ENCODE results near the gene HOXA6.

Gene HOXA6

GRCh38 chr7:27151341-27151930, 3.9 kb upstream of the HOXA6 start:
- peak overlapping the region; percentile 36 to 72 for H3K4me3 ChIP-seq (ENCODE audit: low read length in 2 of 2)
- H3K27ac ChIP-seq (ENCODE audit: low read length) = no peak overlapping the region
- peaks cover 77% of the 10 kb centered on the region in 2 donors for H3K27me3 ChIP-seq (ENCODE audit: control insufficient read depth in 1 of 2, insufficient read depth in 2 of 2, low read length in 2 of 2)
- H3K36me3 ChIP-seq (ENCODE audit: control insufficient read depth in 2 of 2, insufficient read depth in 2 of 2, low read length in 2 of 2) = no peaks in the 10 kb centered on the region
- H3K9me3 ChIP-seq (ENCODE audit: control insufficient read depth in 2 of 2, low read length in 2 of 2) = no peaks in the 10 kb centered on the region
- H3K9ac ChIP-seq (ENCODE audit: low read length in 2 of 2) = no peak overlapping the region
- peaks cover 38% of the 10 kb centered on the region for H3K4me1 ChIP-seq (ENCODE audit: control insufficient read depth, insufficient read depth, low read length)

GRCh38 chr7:27150568-27151340, 3.2 kb upstream of the HOXA6 start:
- no peaks in the 10 kb centered on the region for H3K9me3 ChIP-seq (ENCODE audit: control insufficient read depth in 2 of 2, low read length in 2 of 2)
- H3K27me3 ChIP-seq (ENCODE audit: control insufficient read depth in 1 of 2, insufficient read depth in 2 of 2, low read length in 2 of 2) = peaks cover 74 to 76% of the 10 kb centered on the region in 2 donors
- H3K9ac ChIP-seq (ENCODE audit: low read length in 2 of 2) = no peak overlapping the region
- H3K27ac ChIP-seq (ENCODE audit: low read length) = no peak overlapping the region
- no peaks in the 10 kb centered on the region for H3K36me3 ChIP-seq (ENCODE audit: control insufficient read depth in 2 of 2, insufficient read depth in 2 of 2, low read length in 2 of 2)
- peak overlapping the region; percentile 36 to 72 for H3K4me3 ChIP-seq (ENCODE audit: low read length in 2 of 2)
- peaks cover 32% of the 10 kb centered on the region for H3K4me1 ChIP-seq (ENCODE audit: control insufficient read depth, insufficient read depth, low read length)

- peaks cover 31% of the 10 kb centered on the region for H3K4me1 ChIP-seq (ENCODE audit: control insufficient read depth, insufficient read depth, low read length)
- H3K27ac ChIP-seq (ENCODE audit: low read length) = no peak overlapping the region
- no peaks in the 10 kb centered on the region for H3K36me3 ChIP-seq (ENCODE audit: control insufficient read depth in 2 of 2, insufficient read depth in 2 of 2, low read length in 2 of 2)
- H3K9me3 ChIP-seq (ENCODE audit: control insufficient read depth in 2 of 2, low read length in 2 of 2) = no peaks in the 10 kb centered on the region
- H3K9ac ChIP-seq (ENCODE audit: low read length in 2 of 2) = no peak overlapping the region
- H3K4me3 ChIP-seq (ENCODE audit: low read length in 2 of 2) = peak overlapping the region in 1 of 2 donors; percentile 72
- H3K27me3 ChIP-seq (ENCODE audit: control insufficient read depth in 1 of 2, insufficient read depth in 2 of 2, low read length in 2 of 2) = peaks cover 73% of the 10 kb centered on the region in 2 donors
Measured at GRCh38 chr7:27149842-27150567, 2.4 kb upstream of the HOXA6 start.

- no peak overlapping the region for H3K4me3 ChIP-seq (ENCODE audit: low read length in 2 of 2)
- H3K27ac ChIP-seq (ENCODE audit: low read length) = no peak overlapping the region
- no peaks in the 10 kb centered on the region for H3K9me3 ChIP-seq (ENCODE audit: control insufficient read depth in 2 of 2, low read length in 2 of 2)
- H3K36me3 ChIP-seq (ENCODE audit: control insufficient read depth in 2 of 2, insufficient read depth in 2 of 2, low read length in 2 of 2) = no peaks in the 10 kb centered on the region
- H3K4me1 ChIP-seq (ENCODE audit: control insufficient read depth, insufficient read depth, low read length) = peaks cover 35% of the 10 kb centered on the region
- H3K27me3 ChIP-seq (ENCODE audit: control insufficient read depth in 1 of 2, insufficient read depth in 2 of 2, low read length in 2 of 2) = peaks cover 70 to 73% of the 10 kb centered on the region in 2 donors
- no peak overlapping the region for H3K9ac ChIP-seq (ENCODE audit: low read length in 2 of 2)
Measured at GRCh38 chr7:27148756-27149641, 1.4 kb upstream of the HOXA6 start.

GRCh38 chr7:27148031-27148755, 619 bp upstream of the HOXA6 start:
- Histone ChIP-seq H3K4me3 (ENCODE audit: low read length in 2 of 2) (peak overlapping the region in 1 of 2 donors; percentile 35), H3K27ac (ENCODE audit: low read length) (no peak overlapping the region), H3K9me3 (ENCODE audit: control insufficient read depth in 2 of 2, low read length in 2 of 2) (no peaks in the 10 kb centered on the region), H3K36me3 (ENCODE audit: control insufficient read depth in 2 of 2, insufficient read depth in 2 of 2, low read length in 2 of 2) (no peaks in the 10 kb centered on the region), H3K27me3 (ENCODE audit: control insufficient read depth in 1 of 2, insufficient read depth in 2 of 2, low read length in 2 of 2) (peaks cover 62 to 66% of the 10 kb centered on the region in 2 donors), H3K9ac (ENCODE audit: low read length in 2 of 2) (no peak overlapping the region), H3K4me1 (ENCODE audit: control insufficient read depth, insufficient read depth, low read length) (peaks cover 38% of the 10 kb centered on the region)

GRCh38 chr7:27146491-27147198, 929 bp downstream of the HOXA6 start:
- Histone ChIP-seq H3K4me1 (ENCODE audit: control insufficient read depth, insufficient read depth, low read length) (peaks cover 32% of the 10 kb centered on the region), H3K27me3 (ENCODE audit: control insufficient read depth in 1 of 2, insufficient read depth in 2 of 2, low read length in 2 of 2) (peaks cover 46 to 50% of the 10 kb centered on the region in 2 donors), H3K36me3 (ENCODE audit: control insufficient read depth in 2 of 2, insufficient read depth in 2 of 2, low read length in 2 of 2) (no peaks in the 10 kb centered on the region), H3K27ac (ENCODE audit: low read length) (no peak overlapping the region), H3K4me3 (ENCODE audit: low read length in 2 of 2) (no peak overlapping the region), H3K9ac (ENCODE audit: low read length in 2 of 2) (no peak overlapping the region), H3K9me3 (ENCODE audit: control insufficient read depth in 2 of 2, low read length in 2 of 2) (no peaks in the 10 kb centered on the region)

GRCh38 chr7:27145914-27146412, 1.6 kb downstream of the HOXA6 start:
- peaks cover 30% of the 10 kb centered on the region for H3K4me1 ChIP-seq (ENCODE audit: control insufficient read depth, insufficient read depth, low read length)

GRCh38 chr7:27145165-27145913, 2.2 kb downstream of the HOXA6 start:
- Histone ChIP-seq H3K27me3 (ENCODE audit: control insufficient read depth in 1 of 2, insufficient read depth in 2 of 2, low read length in 2 of 2) (peaks cover 37 to 39% of the 10 kb centered on the region in 2 donors), H3K27ac (ENCODE audit: low read length) (peak overlapping the region; percentile 31), H3K4me3 (ENCODE audit: low read length in 2 of 2) (peak overlapping the region in 1 of 2 donors; percentile 94), H3K4me1 (ENCODE audit: control insufficient read depth, insufficient read depth, low read length) (peaks cover 24% of the 10 kb centered on the region), H3K9me3 (ENCODE audit: control insufficient read depth in 2 of 2, low read length in 2 of 2) (no peaks in the 10 kb centered on the region), H3K36me3 (ENCODE audit: control insufficient read depth in 2 of 2, insufficient read depth in 2 of 2, low read length in 2 of 2) (no peaks in the 10 kb centered on the region), H3K9ac (ENCODE audit: low read length in 2 of 2) (no peak overlapping the region)

More at GRCh38 chr7:27145914-27146412, 1.6 kb downstream of the HOXA6 start:
- Histone ChIP-seq H3K27ac (ENCODE audit: low read length) (no peak overlapping the region), H3K9me3 (ENCODE audit: control insufficient read depth in 2 of 2, low read length in 2 of 2) (no peaks in the 10 kb centered on the region), H3K4me3 (ENCODE audit: low read length in 2 of 2) (peak overlapping the region in 1 of 2 donors; percentile 94), H3K27me3 (ENCODE audit: control insufficient read depth in 1 of 2, insufficient read depth in 2 of 2, low read length in 2 of 2) (peaks cover 40 to 44% of the 10 kb centered on the region in 2 donors), H3K36me3 (ENCODE audit: control insufficient read depth in 2 of 2, insufficient read depth in 2 of 2, low read length in 2 of 2) (no peaks in the 10 kb centered on the region), H3K9ac (ENCODE audit: low read length in 2 of 2) (no peak overlapping the region)

- Histone ChIP-seq H3K27ac (ENCODE audit: low read length) (peak overlapping the region; percentile 31), H3K4me1 (ENCODE audit: control insufficient read depth, insufficient read depth, low read length) (peaks cover 29% of the 10 kb centered on the region), H3K36me3 (ENCODE audit: control insufficient read depth in 2 of 2, insufficient read depth in 2 of 2, low read length in 2 of 2) (no peaks in the 10 kb centered on the region), H3K9me3 (ENCODE audit: control insufficient read depth in 2 of 2, low read length in 2 of 2) (no peaks in the 10 kb centered on the region), H3K9ac (ENCODE audit: low read length in 2 of 2) (peak overlapping the region in 1 of 2 donors; percentile 60), H3K27me3 (ENCODE audit: control insufficient read depth in 1 of 2, insufficient read depth in 2 of 2, low read length in 2 of 2) (peaks cover 34 to 37% of the 10 kb centered on the region in 2 donors), H3K4me3 (ENCODE audit: low read length in 2 of 2) (peak overlapping the region; percentile 68 to 94)
Measured at GRCh38 chr7:27144781-27145164, 2.8 kb downstream of the HOXA6 start.
